SU-DHL-6 (cell line): ENCODE measurements around the gene KRTAP12-1.

Experiments used
- CTCF ChIP-seq: fragments of 200-600 bp; sonication (generic); IDR thresholded peaks from one replicate; pipeline ENCODE4 v1.5.1; 2017; ENCODE audit warnings: antibody characterized with exemption, mild to moderate bottlenecking, low read length, moderate library complexity; ENCODE audit not compliant: insufficient read depth, poor library complexity, severe bottlenecking
- EZH2phosphoT487 ChIP-seq: fragments of 200-600 bp; sonication (generic), shearing (Covaris generic); conservative IDR thresholded peaks from 2 replicates; pipeline ENCODE4 v1.6.1; 2018; ENCODE audit warnings: mild to moderate bottlenecking, antibody characterized with exemption, low read length, moderate library complexity, mixed read lengths

DNA sequence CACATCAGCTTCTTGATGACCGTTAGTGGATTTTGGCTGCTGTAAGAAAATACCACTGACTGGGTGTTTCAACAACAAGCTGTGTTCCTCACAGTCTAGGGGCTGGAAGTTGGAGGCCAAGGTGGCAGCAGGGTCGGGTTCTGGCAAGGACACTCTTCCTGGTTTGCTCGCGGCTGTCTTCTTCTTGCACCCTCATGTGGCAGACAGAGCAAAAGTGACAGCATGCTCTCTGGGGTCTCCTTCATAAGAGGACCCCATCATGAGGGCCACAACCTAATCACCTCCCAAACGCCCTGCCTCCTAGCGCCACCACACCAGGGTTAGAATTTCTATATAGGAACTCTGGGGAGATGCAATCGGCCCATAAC, 48.0 kb upstream of the KRTAP12-1 start:
- TF ChIP-seq CTCF (no peak), EZH2phosphoT487 (no peak)
